Activated CD4-positive, alpha-beta T cell treated with anti-CD3 and anti-CD28 coated beads for 36 hours (primary cell): ENCODE measurements around the gene COL6A6. TPM values are rescaled to one million over a fixed set of nuclear protein-coding genes. Genes with fewer than 3 reads are reported as not detected.
"Not testable (repeated sequence)": the region's sequence is repeated elsewhere in the genome, so short reads cannot be mapped to it uniquely, and the experiment has no call there.

Source experiments
- ATAC-seq: fragments of 200-7000 bp; cut with Tn5 transposase; one replicate; pipeline ENCODE4 v1.10.0; 2021; ENCODE audit warnings: mild to moderate bottlenecking, moderate library complexity
- CTCF ChIA-PET: fragments of 350-600 bp; sonication (Branson Sonifier 250); formaldehyde crosslinking; loops from one replicate; lab custom pipeline; 2021; ENCODE audit warnings: antibody characterized with exemption; lab: Charles Lee
- POLR2A ChIA-PET: fragments of 350-600 bp; sonication (Branson Sonifier 250); formaldehyde crosslinking; loops from one replicate; lab custom pipeline; 2021; ENCODE audit warnings: antibody characterized with exemption, inconsistent platforms; lab: Charles Lee
- DNase-seq: peaks from one replicate; pipeline ENCODE4 v3.0.0-alpha.2; 2020
- H3K27ac Mint-ChIP-seq: one replicate; pipeline ENCODE4 v1.8.0; 2021; ENCODE audit warnings: mixed read lengths
- H3K27me3 Mint-ChIP-seq: one replicate; pipeline ENCODE4 v1.8.0; 2021; ENCODE audit warnings: mixed read lengths
- H3K36me3 Mint-ChIP-seq: one replicate; pipeline ENCODE4 v1.8.0; 2021; ENCODE audit warnings: low read depth, mixed read lengths
- H3K4me1 Mint-ChIP-seq: one replicate; pipeline ENCODE4 v1.8.0; 2021; ENCODE audit warnings: mixed read lengths
- H3K4me3 Mint-ChIP-seq: one replicate; pipeline ENCODE4 v1.8.0; 2021; ENCODE audit warnings: mild to moderate bottlenecking, moderate library complexity, mixed read lengths
- H3K9me3 Mint-ChIP-seq: one replicate; pipeline ENCODE4 v1.8.0; 2021; ENCODE audit warnings: low read depth, mixed read lengths
- intact Hi-C, 2 experiments: fragments of 100-400 bp; cut with DNase I in 1 of 2; cut with micrococcal nuclease in 1 of 2; formaldehyde crosslinking; loops; one replicate each; pipeline versions ENCODE4 v1.14.2 to v1.15.1; 2022 to 2024; cut with DNase I, micrococcal nuclease
- total RNA-seq, 2 experiments: library from RNA; stranded (reverse); gene quantifications; one replicate each; pipeline ENCODE4 v1.2.3, GENCODE V29; 2021

The COL6A6 gene
- total RNA-seq, 2 experiments from 2014 or later, result not detected

DNA sequence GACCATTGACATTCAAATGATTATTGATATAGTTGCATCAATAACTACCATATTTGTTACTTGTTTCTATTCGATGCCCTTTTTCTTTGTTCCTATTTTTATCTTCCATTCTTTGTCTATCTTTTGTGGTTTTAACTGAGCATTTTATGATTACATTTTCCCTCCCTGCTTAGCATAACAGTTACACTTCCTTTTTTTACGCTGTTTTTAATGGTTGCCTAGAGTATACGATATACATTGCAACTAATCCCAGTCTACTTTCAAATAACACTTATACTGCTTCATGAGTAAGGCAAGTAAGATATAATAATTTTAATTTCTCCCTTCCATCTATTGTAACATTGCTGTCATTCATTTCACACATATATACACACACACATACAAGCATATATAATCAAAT is 26.3 kb downstream of the COL6A6 start:
- H3K4me1 Mint-ChIP-seq, result no peaks in the 10 kb centered on the region
- H3K4me3 Mint-ChIP-seq, result no peak overlapping the region
- H3K9me3 Mint-ChIP-seq, result no peaks in the 10 kb centered on the region
- intact Hi-C loops, result no loop called here
- peaks cover 11% of the 10 kb centered on the region for H3K27me3 Mint-ChIP-seq
- no peaks in the 10 kb centered on the region for H3K36me3 Mint-ChIP-seq
- ATAC-seq (no peak), DNase-seq (no peak)
- POLR2A ChIA-PET, result no interaction called here
- CTCF ChIA-PET, result no interaction called here
- no peak overlapping the region for H3K27ac Mint-ChIP-seq

DNA sequence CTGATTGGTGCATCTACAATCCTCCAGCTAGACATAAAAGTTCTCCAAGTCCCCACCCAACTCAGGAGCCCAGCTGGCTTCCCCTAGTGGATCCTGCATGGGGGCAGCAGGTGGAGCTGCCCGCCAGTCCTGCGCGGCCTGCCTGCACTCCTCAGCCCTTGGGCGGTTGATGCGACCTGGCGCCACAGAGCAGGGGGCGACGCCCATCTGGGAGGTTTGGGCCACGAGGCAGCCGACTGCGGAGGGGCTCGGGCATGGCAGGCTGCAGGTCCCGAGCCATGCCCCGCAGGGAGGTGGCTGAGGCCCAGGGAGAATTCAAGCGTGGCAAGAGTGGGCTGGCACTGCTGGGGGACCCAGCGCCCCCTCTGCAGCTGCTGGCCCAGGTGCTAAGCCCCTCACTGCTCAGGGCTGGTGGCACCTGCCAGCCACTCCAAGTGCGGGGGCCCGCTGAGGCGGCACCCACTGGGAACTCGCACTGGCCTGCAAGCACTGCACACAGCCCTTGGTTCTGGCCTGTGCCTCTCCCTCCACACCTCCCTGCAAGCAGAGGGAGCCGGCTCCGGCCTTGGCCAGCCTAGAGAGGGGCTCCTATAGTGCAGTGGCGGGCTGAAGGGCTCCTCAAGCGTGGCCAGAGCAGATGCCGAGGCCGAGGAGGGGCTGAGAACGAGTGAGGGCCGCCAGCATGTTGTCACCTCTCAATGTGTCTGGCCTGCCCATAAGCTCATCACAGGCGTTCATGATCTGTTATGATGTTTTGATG is 30.1 kb downstream of the COL6A6 start:
- CTCF ChIA-PET, result no interaction called here

DNA sequence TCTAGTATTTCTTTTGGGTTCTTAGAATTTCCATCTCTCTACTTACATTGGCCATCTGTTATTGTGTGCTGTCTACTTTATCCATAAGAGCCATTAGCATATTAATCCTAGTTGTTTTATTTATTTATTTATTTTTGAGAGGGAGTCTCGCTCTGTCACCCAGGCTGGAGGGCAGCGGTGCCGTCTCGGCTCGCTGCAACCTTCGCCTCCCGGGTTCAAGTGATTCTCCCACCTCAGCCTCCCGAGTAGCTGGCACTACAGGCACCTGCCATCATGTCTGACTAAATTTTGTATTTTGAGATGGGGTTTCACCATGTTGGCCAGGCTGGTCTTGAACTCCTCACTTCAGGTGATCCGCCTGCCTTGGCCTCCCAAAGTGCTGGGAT is 30.7 kb downstream of the COL6A6 start:
- H3K27ac Mint-ChIP-seq, H3K9me3 Mint-ChIP-seq, DNase-seq, intact Hi-C loops, H3K27me3 Mint-ChIP-seq, H3K4me1 Mint-ChIP-seq, H3K4me3 Mint-ChIP-seq, ATAC-seq, POLR2A ChIA-PET, H3K36me3 Mint-ChIP-seq: not testable (repeated sequence)
- CTCF ChIA-PET, result interaction anchor here (0.6 kb wide), 1 partner anchor 1291 kb away, joined by 3 read pairs; no protein-coding TSS in a partner anchor

More for the DNA sequence above, 30.1 kb downstream of the COL6A6 start:
- intact Hi-C loops, result no loop called here
- H3K9me3 Mint-ChIP-seq, result no peaks in the 10 kb centered on the region
- ATAC-seq (no peak), DNase-seq (no peak)
- peaks cover 10% of the 10 kb centered on the region for H3K27me3 Mint-ChIP-seq
- H3K36me3 Mint-ChIP-seq, result no peaks in the 10 kb centered on the region
- H3K4me1 Mint-ChIP-seq, result no peaks in the 10 kb centered on the region
- H3K27ac Mint-ChIP-seq, result no peak overlapping the region
- POLR2A ChIA-PET, result no interaction called here
- no peak overlapping the region for H3K4me3 Mint-ChIP-seq

DNA sequence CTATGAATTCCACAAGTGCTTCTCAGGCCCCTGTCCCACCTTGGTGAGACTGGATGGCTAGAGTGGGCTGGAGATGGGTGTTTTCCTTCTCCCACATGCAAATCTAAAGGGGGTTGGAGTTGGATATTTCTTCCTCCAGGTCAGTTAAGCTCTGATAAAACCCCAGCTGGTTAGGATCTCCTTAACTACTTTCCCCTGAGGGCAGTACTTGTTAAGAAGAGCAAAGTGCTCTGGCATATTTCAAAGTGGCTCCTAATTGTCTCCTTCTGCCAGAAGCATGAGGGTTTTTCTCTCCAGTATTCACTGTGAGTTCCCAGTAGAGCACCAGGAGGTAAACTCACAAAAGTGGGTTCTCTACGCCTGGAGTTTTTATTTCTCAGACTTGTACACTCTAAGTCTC is 31.4 kb downstream of the COL6A6 start:
- CTCF ChIA-PET, result interaction anchor here (0.6 to 1.2 kb wide), 2 partner anchors 37 to 1290 kb away, joined by 3 read pairs; no protein-coding TSS in a partner anchor
- no peak for DNase-seq
- Mint-ChIP-seq H3K9me3 (no peaks in the 10 kb centered on the region), H3K4me1 (no peaks in the 10 kb centered on the region), H3K27ac (no peak overlapping the region), H3K36me3 (no peaks in the 10 kb centered on the region), H3K27me3 (peaks cover 6% of the 10 kb centered on the region), H3K4me3 (no peak overlapping the region)
- POLR2A ChIA-PET, result no interaction called here
- no peak for ATAC-seq
- intact Hi-C loops, result no loop called here

DNA sequence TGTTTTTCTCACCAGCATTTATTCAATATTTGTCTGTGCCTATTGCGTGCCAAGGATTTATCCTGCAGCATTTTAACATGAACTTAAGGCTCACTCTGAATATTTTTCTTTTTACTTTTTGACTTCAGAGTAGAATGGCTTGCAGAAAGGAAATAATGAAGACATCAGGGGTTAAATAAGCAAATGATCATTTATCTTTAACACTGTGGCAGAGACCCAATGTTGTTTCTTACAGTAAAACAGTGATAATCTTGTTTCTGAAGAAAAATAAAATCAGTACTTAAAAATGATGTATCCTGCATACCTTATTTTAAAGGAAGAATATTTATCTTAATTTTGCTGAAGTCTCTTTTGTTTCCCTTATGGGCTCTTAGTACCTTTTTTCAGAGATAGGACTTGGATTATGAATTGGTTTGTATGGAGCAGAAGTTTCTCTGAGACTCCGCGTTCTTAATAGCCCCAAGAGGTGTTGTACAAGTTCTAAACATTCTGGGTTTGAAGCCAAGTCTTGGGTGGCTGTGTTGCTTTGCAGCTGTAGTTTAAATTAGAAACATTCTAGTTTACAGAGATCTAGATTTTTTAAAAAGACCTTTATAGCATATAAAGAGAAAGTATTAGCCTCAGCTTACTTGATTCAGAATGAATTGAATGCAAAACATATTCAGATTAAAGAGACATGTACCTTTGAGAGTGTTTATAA is 40.5 kb downstream of the COL6A6 start:
- ATAC-seq, result no peak
- no peak for DNase-seq
- Mint-ChIP-seq H3K4me3 (no peak overlapping the region), H3K27ac (no peak overlapping the region), H3K36me3 (no peaks in the 10 kb centered on the region), H3K9me3 (peaks cover 2% of the 10 kb centered on the region), H3K27me3 (peaks cover 21% of the 10 kb centered on the region), H3K4me1 (no peaks in the 10 kb centered on the region)
- ChIA-PET CTCF (no interaction called here), POLR2A (no interaction called here)
- intact Hi-C loops, result no loop called here

DNA sequence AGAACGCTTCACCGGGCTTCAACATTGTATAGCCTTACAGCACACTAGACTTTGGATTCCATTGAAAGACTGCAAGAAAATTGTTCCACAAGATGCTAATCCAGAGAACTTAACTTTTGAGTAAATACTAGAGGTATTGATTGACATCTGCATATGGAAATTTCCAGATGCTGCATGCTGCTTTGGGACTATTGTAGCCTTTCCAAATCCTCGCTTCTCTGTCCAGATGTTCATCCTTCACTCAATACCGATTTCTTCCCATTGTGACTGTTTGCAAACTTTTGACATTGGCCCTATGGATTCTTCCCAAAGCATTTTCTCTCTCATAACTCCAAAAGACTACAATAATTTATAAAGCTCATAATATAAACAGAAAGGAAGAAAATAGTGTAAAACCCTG is 41.4 kb downstream of the COL6A6 start:
- ChIA-PET CTCF (interaction anchor here (0.6 to 0.7 kb wide), 2 partner anchors 542 to 754 kb away, joined by 3 read pairs; no protein-coding TSS in a partner anchor), POLR2A (no interaction called here)
- Mint-ChIP-seq H3K27me3 (peaks cover 24% of the 10 kb centered on the region), H3K4me3 (no peak overlapping the region), H3K27ac (no peak overlapping the region), H3K9me3 (peaks cover 2% of the 10 kb centered on the region), H3K36me3 (no peaks in the 10 kb centered on the region), H3K4me1 (no peaks in the 10 kb centered on the region)
- ATAC-seq (no peak), DNase-seq (no peak)
- intact Hi-C loops, result no loop called here

DNA sequence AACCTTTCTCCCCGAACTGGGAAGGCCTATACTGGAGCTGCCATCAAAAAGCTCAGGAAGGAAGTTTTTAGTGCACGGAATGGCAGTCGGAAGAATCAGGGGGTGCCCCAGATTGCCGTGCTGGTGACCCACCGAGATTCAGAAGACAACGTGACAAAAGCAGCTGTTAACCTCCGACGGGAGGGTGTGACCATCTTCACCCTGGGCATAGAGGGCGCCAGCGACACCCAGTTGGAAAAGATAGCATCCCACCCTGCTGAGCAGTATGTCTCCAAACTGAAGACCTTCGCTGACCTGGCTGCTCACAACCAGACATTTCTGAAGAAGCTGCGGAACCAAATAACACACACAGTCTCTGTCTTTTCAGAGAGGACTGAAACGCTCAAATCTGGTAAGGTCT is 48.2 kb downstream of the COL6A6 start:
- ChIA-PET CTCF (interaction anchor here (1.3 kb wide), 1 partner anchor 14 kb away, joined by 4 read pairs; no protein-coding TSS in a partner anchor), POLR2A (no interaction called here)
- no peak overlapping the region for H3K27ac Mint-ChIP-seq
- no peaks in the 10 kb centered on the region for H3K36me3 Mint-ChIP-seq
- H3K4me1 Mint-ChIP-seq, result no peaks in the 10 kb centered on the region
- H3K9me3 Mint-ChIP-seq, result no peaks in the 10 kb centered on the region
- DNase-seq, result no peak
- no peak for ATAC-seq
- H3K4me3 Mint-ChIP-seq, result no peak overlapping the region
- H3K27me3 Mint-ChIP-seq, result peaks cover 13% of the 10 kb centered on the region
- intact Hi-C loops, result no loop called here

Other genes with a start within 250 kb of the COL6A6 start
- gene COL6A5, start 171.5 kb upstream of the COL6A6 start, total RNA-seq, result not detected
- 10 to 100 TPM; 27.3 to 32.3 TPM for gene PIK3R4, start 229.7 kb downstream of the COL6A6 start, total RNA-seq